Measurements from ENCODE around the gene SIRPB1.
"Not testable (repeated sequence)": the region's sequence is repeated elsewhere in the genome, so short reads cannot be mapped to it uniquely, and the experiment has no call there.

SIRPB1 gene

DNA sequence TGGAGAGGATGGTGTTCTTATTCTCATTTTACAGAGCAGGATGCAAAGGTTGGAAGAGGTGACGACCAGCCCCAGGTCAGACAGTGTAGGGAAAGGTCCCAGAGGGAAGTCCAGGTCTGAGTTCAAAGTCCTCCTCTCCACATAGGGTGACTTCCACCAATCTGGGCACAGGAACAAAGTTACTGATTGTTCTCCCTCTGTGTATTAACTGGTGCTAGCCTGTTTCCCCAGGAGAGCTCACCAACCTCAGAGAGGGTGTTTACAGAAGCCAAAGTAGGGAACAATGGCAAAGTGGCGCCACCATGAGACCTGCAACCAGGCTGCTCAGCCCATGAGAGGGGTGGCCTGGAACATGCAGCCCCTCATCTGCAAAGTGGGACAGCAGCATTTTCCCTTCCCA lies 16.8 kb upstream of the SIRPB1 start:
- no peak for DNase-seq

DNA sequence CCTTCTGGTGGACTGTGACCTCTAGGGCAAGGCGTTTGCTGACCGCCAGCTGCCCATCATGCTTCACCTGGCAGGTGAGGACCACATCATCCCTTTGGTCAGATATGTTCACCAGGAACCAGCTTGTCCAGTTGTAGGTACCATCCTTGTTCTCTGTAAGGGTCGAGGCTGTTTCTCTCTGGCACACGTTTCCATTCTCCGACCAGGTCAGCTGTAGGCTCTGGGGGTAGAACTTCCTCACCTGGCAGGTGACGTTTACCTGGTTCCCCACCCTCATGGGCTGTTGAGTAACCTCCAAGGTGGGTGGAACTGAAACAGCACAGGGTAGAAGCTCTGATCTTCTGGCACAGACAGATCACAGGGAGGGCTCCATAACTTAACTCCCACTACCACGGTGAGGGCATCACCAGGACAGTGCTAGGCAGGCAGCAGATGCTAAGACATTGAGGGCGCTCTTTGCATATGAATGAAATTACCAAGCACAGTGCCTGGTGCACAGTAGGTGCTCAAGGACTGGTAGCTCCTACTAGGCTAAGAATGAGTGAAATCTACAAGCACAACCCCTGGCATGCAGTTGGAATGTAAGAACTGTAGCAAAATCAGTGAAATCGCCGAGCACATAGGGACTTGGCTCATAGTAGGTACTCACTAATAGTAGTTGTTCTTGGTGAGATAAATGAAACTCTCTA lies 15.6 kb upstream of the SIRPB1 start:
- DNase-seq, result no peak

DNA sequence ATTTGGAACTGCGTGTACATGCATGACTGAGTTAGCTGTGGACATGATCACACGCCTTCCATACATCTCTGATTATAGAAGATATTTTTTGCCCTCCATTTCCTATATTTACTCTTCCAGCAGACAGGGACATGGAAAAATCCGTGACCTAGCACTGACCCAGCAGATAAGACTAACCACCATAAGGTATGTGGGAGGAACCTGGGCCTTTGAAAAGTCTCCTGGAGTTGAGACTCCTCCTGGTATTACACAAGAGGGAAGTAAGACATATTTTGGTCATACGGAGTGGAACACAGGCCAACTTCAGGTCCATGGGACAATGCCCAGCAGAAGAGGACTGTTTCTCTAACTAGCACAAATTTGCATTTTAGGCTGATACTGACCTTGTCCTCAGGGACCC lies 13.7 kb upstream of the SIRPB1 start:
- DNase-seq, result no peak

DNA sequence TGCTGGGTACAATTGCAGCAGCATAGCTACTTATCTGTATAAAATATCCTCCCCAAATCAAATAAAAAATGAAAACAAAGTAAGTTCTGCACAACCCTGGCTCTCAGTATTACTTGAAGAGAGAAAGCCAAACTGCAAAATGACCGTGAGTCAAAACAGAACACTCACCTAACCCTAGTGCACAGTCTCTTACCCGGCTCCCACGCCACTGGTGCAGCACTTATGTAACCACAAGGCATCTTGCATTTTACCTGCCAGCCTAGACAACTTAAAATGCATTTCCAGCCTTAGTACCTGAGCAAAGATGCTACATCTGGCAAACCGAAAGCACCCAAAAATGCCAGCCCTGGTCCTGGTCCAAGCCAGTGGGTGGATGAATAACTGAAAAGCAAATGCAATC lies 12.4 kb upstream of the SIRPB1 start:
- DNase-seq, result no peak

DNA sequence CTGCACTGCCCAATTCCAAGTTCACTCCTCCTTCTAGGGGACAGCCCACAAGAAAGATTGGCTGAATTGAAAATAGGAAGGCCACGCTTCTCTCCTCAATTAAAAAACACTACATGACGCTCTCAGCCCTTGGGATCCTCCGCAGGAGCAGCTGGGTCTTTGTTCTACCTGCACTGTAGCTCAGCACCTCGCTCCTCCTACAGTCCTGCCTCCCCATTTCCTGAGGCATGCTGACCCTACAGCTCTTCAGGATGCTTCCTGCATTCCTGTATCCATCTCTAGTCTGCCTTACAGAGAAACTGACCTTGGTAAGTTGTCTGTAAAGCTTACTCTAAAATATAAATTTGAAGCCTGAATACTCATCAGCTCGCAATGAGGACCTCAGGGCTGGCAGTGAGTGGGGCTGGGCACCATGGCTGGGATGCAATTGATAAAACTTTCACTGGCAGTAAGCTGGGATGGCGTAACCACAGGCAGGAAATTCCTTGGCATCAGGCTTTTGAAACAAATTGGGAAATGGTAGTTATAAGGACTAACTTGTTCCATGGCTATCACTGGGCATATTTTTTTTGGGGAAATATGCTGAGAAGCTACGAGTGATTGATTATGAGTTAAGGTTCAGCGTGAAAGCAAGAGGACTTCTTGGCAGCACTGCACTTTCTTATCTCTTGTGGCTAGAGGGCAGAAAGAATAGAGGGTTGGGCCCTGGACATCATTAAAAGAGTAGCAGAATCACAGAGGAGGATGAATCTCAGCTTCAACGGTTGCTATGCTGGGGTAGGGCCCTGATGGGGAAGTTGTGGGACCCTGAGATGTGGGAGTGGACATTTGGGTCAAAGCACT lies 11.7 kb upstream of the SIRPB1 start:
- DNase-seq, result no peak

DNA sequence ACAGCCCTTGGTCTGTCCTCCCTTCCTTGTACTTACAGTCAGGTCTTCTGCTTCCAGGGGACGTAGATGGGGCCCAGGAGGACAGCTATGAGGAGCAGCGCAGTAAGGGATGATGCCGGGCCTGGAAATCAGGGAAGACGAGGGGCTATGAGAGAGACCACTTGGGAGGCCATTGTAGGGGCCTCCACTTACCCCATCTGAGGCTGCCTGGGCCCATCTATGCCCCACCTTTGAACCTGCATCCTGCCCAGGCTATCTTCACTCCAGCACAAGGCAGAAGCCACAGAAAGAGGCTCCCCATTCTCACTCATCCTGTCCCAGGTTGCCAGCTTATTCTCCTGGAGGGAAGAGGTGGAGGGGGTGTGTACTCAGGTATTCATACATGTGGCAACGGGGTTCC lies 10.4 kb upstream of the SIRPB1 start:
- no peak for DNase-seq

DNA sequence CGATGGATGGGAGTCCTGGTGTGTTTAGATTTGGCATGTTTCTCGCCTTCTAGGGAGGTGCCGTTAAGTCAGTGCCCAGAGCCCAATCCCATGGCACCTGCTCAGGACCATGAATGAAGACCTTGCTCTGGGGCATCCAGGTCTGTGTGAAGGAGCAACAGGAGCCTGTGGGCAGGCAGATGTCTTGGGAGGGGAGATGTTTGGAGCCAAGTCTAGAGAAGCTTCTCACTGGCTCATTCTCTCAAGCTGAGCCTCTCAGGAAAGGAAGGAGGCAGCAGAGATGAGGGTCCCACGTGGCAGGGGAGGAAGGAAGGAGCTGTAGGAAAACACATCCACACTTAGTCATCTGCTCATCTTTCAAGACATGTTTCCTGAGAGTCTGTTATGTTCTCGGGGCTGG lies 9.5 kb upstream of the SIRPB1 start:
- no peak for DNase-seq

DNA sequence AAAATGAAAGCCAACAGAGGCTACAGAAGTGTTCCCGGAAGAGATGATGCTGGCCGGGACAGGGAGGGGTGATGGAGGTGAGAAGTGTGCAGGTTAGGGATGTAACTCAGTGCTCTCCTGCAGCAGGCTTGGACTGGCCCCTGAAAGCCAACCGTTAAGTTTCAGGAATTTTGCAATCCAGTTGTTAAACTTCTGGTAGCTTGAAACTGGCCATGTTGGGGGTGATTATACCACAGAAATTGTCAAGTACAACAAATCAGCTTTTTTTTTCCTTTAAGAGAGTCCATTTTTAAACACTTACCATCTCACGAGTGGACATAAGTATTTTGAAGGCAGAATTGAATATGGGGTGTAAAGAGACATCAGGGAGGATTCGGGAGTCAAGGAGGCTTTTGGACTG lies 8.8 kb upstream of the SIRPB1 start:
- DNase-seq, result no peak

DNA sequence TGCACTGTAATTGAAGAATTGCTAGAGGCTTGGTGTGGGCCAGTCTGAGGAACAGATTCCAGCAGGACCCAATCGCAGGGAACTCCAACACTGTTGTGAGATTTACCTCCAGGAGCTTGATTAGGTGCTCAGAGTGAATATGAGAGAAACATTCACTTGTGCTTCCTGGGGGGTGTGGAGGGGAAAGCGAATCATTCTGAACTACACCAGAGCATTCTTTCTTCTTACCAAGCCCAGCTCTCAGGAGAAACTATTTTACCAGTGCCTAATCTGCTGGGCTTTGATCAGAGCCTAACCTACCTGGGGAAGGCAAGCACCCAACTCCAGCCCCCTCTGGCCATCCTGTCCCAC lies 7.4 kb upstream of the SIRPB1 start:
- DNase-seq, result no peak

DNA sequence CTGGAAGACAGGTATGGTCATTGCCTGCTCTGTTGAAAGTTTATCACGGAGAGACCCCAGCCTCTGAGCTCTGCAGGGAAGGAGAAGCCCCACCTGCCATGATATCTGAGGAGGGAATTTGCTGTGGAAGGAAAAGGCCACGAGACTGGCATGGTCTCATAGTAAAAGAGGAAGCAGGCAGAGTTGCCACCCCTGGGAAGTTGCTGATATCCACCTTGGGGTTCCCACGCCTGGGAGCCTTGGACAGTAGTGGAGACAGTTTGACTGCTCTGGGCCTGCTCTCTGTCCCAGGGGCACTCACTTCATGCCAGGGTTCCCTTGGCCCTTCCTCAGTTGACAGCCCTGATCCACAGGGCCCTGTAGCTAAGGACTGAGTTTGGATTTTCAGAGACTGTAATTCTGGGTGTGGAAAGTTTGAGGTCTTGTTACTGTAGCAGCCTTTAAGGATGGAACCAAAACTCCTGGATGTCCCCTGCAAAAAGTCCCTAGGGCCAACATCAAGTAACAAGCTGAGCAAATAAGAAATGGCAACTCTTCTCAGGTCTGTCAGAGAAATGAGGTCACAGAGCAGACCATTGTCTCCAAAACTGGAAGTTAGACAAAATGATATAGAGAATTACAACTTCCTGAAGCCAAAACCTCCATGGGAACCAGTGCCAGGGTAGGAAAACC lies 6.9 kb upstream of the SIRPB1 start:
- no peak for DNase-seq

DNA sequence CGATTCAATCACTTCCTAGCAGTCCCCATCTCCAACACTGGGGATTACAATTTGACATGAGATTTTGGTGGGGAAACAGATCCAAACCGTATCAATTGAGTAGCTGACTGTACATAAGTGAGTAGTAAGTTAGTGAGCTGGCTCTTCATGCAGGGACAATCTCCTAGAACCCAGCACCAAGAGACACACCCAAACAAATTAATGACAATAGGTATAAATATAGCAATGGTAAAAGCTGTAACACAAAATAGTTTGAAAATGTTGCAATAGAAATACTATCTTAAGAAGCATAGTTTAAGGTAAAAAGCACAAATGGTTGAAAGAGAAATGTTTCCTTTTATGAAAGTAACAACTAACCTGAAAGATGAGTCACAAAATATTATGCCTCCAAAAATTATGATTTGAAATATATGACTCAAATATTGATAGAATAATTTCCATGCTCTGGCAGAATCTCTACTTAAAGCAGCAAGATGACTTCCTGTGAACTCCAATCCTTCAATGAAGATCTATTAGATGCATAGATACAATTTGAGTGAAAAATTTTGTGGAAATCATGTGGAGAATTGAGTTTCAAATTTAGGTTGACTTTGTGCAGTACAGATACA lies 5.4 kb upstream of the SIRPB1 start:
- DNase-seq, result no peak

DNA sequence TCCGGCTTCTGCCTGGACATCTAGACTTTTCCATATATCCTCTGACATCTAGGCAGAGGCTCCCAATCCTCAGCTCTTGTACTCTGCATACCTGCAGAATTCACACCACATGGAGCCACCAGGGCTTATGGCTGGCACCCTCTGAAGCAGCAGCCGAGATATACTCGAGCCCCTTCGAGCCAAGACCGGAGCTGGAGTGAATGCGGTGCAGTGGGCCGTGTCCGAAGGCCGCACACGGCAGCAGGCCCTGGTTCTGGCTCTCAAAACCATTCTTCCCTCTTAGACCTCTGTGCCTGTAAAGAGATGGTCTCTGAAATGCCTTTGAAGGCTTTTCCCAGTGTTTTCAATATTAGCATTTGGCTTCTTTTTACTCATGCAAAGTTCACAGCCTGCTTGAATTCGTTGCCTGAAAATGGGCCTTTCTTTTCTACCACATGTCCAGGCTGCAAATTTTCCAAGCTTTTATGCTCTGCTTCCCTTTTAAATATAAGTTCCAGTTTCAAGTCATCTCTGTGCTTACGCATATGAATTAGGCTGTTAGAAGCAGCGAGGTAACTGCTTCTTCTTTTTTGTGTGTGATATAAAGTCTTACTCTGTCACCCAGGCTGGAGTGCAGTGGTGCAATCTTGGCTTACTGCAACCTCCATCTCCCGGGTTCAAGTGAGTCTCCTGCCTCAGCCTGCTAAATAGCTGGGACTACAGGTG lies 3.8 kb upstream of the SIRPB1 start:
- DNase-seq, result no peak

DNA sequence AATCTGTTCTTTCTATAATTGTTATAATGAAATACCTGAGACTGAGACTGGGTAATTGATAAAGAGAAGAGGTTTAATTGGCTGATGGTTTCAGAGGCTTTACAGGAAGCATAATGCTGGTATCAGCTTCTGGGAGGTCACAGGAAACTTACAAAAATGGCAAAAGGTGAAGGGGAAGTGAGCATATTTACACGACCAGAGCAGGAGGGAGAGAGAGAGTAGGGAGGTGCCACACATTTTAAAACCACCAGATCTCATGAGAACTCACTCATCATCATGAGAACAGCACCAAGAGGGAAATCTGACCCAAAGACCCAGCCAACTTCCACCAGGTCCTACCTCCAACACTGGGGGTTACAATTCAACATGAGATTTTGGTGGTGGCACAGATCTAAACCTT lies 2.6 kb upstream of the SIRPB1 start:
- DNase-seq, result no peak

DNA sequence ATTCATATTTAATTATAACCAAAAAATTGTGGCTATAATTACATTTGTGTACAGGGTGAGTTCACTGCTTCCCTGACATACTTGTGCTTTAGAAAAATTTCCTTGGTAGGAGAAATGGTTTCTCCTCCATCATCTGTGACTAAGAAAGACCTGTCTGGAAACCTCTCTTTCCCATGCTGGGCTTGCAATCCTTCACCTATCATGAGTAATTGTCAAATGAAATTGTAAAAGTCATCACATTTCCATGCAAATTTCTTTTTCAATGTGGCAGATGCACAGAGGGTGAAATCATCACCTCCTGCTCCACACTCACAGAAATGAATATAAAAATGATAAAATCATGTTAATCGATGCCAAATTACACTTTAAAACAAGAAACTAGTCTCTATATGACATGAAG lies 1.5 kb upstream of the SIRPB1 start:
- no peak for DNase-seq

DNA sequence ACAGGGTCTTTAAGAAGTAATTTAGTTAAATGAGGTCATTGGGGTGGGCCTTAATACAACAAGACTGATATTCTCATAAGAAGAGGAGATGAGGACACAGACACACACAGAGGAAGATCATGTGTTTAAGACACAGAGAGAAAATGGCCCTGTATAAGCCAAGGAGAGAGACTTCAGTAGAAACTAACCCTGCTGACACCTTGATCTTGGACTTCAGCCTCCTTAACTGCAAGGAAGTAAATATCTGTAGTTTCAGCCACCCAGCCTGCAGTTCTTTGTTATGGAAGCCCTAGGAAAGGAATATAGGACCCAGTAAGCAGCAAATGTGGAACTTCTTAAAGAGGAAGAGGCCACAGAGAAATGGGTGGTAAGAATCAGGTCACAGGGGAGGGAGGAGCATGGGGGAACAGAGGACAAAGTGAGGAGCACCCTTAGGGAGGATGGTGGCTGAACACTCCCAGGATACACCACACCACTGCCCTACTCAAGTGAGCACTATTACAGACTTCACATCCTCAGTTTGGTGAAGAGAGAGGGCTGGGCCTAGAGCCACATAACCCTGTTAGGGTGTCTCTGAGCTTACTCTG lies 762 bp downstream of the SIRPB1 start:
- DNase-seq, result no peak

DNA sequence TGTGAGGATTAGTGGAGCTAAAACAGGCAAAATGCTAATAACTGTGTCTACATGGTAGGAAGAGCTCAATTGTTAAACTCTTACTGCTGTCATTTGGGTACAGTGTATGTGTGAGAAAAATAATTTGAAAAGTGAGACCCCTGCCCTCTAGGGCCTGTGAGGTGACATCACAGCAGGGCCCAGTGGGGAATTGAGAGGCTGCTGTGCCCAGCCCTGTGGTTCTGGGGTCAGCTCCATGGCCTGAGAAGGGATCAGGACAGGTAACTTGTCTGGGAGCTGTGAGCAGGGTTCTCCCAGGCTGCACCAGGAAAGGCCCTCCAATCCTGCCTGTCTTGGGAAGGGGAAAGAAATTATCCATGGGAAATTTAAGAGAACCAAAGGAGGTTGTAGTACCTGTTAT lies 1.3 kb downstream of the SIRPB1 start:
- no peak for DNase-seq

DNA sequence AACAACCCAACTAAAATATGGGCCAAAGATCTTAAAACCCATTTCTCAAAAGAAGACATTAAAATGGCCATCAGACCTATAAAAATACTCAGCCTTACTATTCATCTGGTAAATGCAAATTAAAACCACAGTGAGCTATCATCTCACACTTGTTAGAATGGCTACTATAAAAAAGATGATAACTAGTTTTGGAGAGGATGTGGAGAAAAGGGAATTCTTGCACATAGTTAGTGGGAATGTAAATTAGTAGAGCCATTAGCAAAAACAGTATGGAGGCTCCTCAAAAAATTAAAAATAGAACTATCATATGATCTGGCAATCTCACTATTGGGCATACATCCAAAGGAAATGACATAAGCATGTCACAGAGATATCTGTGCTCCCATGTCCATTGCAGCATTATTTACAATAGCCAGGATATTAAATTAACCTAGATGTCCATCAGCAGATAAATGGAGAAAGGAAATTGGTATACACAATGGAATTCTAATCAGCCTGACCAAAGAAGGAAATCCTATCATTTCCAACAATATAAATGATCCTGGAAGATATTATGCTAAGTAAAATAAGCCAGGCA lies 2.9 kb downstream of the SIRPB1 start:
- DNase-seq, result no peak

DNA sequence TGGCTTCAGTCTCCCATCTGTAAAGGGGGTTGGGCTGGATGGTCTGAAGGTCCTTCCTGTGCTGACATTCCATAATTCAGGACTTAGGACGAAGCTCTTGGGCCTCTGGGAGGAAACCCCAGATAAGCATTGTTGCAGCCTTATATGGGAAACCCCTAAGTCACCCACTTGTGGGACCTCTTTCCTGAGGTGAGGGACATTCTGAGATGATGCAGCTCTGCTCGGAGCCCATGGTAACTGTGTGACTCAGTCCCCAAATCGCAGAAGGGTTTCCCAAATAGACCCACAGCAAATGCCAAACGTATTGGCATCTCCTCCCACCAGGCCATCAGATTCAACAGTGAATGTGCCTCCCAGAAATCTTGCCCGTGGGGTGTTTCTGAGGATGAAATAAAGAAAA lies 9.4 kb downstream of the SIRPB1 start:
- DNase-seq, result not testable (repeated sequence)

DNA sequence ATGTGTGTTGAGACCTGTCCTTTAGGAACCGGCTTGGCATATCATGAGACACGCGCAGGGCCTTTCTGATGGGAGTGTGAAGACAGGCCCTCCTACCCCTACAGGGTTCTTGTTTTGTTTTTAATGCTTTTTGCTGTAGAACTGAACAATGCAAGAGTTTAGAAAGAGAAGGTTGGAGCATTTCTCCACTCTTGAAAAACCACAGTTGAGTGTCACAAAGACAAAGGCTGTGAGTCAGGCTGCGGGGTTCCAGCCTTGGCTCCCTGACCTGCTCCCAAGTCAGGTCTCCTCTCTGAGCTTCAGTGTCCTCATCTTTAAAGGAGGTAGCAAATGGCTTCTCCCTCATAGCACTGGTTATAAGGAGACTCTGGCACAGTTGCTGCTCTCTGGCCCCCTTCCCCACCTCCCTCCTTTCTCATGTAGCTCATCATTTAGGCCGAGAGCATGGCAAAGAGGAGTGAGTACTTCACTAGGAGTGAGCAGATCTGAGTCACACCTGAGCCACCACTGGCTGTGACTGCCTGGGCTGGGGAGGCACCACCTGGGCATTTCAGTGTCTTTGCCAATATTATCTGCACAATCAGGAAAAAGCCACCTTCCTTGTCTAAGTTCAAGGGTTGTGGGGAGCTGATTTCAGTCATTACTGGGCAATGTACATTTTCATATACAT lies 11.0 kb downstream of the SIRPB1 start:
- not testable (repeated sequence) for DNase-seq

DNA sequence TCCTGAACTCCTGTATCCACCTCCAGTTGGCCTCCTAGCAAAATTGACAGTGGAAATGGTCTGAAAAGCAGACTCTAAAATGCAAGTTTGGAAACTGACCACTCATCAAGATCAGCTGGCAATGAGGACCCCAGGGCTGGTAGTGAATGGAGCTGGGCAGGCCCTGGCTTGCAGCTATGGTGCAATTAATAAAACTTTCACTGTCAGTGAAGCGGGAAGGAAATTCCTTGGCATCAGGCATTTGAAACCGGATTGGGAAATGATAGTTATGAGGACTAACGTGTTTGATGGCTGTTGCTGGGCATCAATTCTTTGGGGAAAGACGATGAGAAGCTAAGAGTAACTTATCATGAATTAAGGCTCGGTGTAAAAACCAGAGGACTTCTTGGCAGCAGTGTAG lies 19.1 kb downstream of the SIRPB1 start:
- DNase-seq, result no peak

DNA sequence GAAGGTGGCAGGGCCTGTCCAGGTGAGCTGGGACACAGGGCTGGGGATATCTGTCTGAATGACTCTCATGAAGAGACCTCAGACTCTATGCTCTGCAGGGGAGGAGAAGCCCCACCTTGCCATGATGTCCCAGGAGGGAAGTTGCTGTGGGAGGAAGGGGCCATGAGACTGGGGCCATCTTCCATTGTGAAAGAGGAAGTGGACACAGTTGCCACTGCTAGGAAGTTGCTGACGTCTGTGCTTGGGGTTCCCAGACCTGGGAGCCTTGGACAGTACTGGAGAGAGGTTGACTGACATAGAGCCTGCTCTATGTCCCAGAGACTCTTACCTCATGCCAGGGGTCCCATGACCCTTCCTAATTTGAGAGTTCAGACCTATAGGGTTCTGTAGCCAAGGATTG lies 24.5 kb downstream of the SIRPB1 start:
- DNase-seq, result no peak

Data from activated T-cell treated with anti-CD3 and anti-CD28 coated beads for 4 hours (primary cell).